ENCODE data around the gene SPHK2.

The SPHK2 gene

DNA sequence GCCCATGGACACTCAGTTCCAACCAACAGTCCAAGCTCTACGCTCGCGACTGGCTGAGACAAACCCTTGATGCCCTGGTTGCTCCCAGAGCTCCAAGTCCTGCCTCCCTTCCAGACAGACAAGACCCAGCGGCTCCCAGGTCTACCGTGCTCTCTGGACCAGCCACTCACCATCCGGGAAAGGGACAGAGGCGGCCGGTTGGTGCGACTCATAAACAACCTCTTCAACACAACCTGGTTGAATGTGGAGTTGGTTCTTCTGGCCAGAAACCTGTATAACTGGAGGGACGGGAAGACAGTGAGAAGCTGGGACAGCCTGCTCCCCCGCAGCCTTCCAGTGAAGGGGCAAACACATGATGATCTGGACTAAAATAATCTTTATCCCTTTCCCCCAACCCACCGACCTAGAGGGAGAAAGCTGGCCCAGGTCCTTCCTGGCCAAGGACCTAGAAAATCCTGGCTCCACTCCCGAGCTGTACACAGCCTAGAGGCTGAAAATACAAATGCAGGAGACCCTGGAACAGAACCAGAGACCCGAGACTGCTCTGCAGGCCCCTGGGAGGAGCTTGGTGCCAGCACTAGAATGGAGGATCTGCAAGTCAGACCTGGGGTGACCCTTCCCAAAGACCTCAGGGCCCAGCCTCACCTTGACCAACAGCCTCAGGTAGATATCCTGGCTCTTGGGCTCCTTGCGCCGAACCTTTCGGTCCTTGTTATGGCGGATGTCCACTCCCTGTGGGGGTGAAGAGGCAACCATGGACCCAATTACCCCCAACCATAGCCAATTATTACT lies 2.0 kb upstream of the SPHK2 start:
- Histone ChIP-seq H3K9ac (peak overlapping the region; percentile 94; the same call in 1 of the 2 replicates), H3K36me3 (ENCODE audit: insufficient read depth) (peaks cover 10% of the 10 kb centered on the region; the same call in 1 of the 2 replicates), H4K20me1 (ENCODE audit: insufficient read depth) (peaks cover 26% of the 10 kb centered on the region), H3K27ac (peak overlapping the region; percentile 66; the same call in 1 of the 2 replicates), H3K27me3 (ENCODE audit: insufficient read depth, low read depth) (no peaks in the 10 kb centered on the region), H3K79me2 (ENCODE audit: insufficient read depth, low read depth) (peaks cover 35% of the 10 kb centered on the region), H2AFZ (ENCODE audit: low read depth) (no peak overlapping the region), H3K4me2 (peak overlapping the region; percentile 63), H3K4me1 (ENCODE audit: low read depth, poor library complexity, severe bottlenecking) (peaks cover 18% of the 10 kb centered on the region), H3K4me3 (IDR thresholded peaks at IDR 0.05; ENCODE audit: insufficient read depth, low read depth, low read length) (peak overlapping the region; percentile 9)
- TF ChIP-seq, protein P1, sequence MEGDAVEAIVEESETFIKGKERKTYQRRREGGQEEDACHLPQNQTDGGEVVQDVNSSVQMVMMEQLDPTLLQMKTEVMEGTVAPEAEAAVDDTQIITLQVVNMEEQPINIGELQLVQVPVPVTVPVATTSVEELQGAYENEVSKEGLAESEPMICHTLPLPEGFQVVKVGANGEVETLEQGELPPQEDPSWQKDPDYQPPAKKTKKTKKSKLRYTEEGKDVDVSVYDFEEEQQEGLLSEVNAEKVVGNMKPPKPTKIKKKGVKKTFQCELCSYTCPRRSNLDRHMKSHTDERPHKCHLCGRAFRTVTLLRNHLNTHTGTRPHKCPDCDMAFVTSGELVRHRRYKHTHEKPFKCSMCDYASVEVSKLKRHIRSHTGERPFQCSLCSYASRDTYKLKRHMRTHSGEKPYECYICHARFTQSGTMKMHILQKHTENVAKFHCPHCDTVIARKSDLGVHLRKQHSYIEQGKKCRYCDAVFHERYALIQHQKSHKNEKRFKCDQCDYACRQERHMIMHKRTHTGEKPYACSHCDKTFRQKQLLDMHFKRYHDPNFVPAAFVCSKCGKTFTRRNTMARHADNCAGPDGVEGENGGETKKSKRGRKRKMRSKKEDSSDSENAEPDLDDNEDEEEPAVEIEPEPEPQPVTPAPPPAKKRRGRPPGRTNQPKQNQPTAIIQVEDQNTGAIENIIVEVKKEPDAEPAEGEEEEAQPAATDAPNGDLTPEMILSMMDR (conservative IDR thresholded peaks at IDR 0.05; ENCODE audit: low read depth, low read length) = no peak; the same call in 1 of the 2 replicates

DNA sequence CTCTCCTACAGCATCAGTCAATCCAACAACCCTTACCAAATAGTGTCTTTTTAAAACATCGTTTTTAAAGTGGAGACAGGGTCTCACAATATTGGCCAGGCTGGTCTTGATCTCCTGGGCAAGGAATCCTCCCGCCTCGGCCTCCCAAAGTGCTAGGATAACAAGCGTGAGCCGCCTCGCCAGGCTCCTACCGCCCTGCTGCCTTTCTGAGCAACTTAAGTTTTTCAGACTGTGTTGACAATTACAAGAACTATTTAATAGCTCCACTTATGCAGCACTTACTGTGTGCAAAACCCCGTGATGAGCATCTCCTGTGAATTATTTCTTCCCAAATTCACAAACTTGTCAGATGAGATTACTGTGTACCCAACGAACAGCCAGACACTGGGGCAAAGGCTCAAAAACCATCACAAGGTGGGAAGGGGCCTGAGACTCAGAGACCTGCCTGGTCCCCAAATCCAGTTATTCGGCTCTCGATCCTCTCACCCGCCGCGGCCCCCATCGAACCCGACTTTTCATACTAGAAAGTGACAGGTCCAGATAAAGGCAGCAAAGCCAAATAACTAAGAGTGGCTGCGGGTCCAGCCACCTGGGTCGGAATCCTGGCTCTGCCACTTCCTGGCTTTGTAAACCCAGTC lies 909 bp upstream of the SPHK2 start:
- H3K79me2 ChIP-seq (ENCODE audit: insufficient read depth, low read depth) = peaks cover 35% of the 10 kb centered on the region
- H3K4me2 ChIP-seq = peak overlapping the region; percentile 63
- peaks cover 23% of the 10 kb centered on the region for H3K4me1 ChIP-seq (ENCODE audit: low read depth, poor library complexity, severe bottlenecking)
- H3K9ac ChIP-seq = peak overlapping the region; percentile 94
- peaks cover 26% of the 10 kb centered on the region for H4K20me1 ChIP-seq (ENCODE audit: insufficient read depth)
- H2AFZ ChIP-seq (ENCODE audit: low read depth) = peak overlapping the region; percentile 20; the same call in 1 of the 2 replicates
- H3K4me3 ChIP-seq (IDR thresholded peaks at IDR 0.05; ENCODE audit: insufficient read depth, low read depth, low read length) = peak overlapping the region; percentile 9
- H3K27ac ChIP-seq = peak overlapping the region; percentile 66
- no peaks in the 10 kb centered on the region for H3K27me3 ChIP-seq (ENCODE audit: insufficient read depth, low read depth)
- H3K36me3 ChIP-seq (ENCODE audit: insufficient read depth) = peaks cover 10% of the 10 kb centered on the region; the same call in 1 of the 2 replicates
- TF ChIP-seq, protein P1 (conservative IDR thresholded peaks at IDR 0.05; ENCODE audit: low read depth, low read length) = no peak; the same call in 1 of the 2 replicates

DNA sequence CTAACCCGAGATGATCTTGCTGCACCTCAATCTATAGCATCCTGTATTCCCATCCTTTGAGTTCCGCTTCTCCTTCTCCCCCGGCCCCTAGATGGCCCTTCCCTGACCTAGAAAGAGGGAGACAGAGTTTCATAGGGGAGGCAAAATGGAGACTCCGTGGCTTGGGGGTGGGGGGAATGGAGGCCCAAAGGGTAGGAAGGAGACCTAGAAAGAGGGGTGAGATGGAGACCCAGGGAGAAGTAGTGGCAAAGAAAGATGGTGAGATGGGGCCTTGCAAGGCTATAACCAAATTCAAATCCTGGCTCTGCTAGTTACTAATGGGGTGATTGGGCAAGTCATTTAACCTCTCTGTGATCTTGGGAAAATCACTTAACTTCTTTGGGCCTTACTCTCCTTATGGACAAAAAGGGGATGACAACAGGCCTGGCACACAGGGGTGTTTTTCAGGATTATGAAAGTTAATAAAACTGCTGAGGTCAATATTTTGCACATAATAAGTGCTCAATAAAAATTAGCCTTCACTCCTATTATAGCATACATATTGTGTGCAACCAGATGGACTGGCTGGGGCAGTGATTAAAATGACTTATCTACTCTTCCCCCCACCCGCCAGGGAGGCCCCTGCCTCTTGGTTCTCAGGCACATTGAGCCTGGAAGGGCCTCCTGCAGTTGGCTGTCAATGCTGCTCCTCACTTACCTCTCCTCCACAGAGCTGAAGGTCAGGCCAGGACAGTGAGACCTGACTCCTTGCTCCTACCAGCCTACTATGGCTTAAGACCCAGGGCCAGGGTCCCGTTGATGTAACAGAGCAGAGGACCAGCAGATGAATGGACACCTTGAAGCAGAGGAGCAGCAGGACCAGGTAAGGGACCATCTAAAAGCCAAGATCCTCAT lies 633 bp downstream of the SPHK2 start:
- peak overlapping the region; percentile 94 for H3K9ac ChIP-seq
- TF ChIP-seq, protein P1 (conservative IDR thresholded peaks at IDR 0.05; ENCODE audit: low read depth, low read length) = peak; percentile 20
- no peaks in the 10 kb centered on the region for H3K27me3 ChIP-seq (ENCODE audit: insufficient read depth, low read depth)
- peaks cover 32% of the 10 kb centered on the region for H3K4me1 ChIP-seq (ENCODE audit: low read depth, poor library complexity, severe bottlenecking)
- peaks cover 10% of the 10 kb centered on the region; the same call in 1 of the 2 replicates for H3K36me3 ChIP-seq (ENCODE audit: insufficient read depth)
- peak overlapping the region; percentile 65 for H2AFZ ChIP-seq (ENCODE audit: low read depth)
- H3K4me2 ChIP-seq = peak overlapping the region; percentile 62
- H3K79me2 ChIP-seq (ENCODE audit: insufficient read depth, low read depth) = peaks cover 36% of the 10 kb centered on the region
- H3K4me3 ChIP-seq (IDR thresholded peaks at IDR 0.05; ENCODE audit: insufficient read depth, low read depth, low read length) = no peak overlapping the region
- peaks cover 23% of the 10 kb centered on the region for H4K20me1 ChIP-seq (ENCODE audit: insufficient read depth)
- peak overlapping the region; percentile 66 for H3K27ac ChIP-seq

DNA sequence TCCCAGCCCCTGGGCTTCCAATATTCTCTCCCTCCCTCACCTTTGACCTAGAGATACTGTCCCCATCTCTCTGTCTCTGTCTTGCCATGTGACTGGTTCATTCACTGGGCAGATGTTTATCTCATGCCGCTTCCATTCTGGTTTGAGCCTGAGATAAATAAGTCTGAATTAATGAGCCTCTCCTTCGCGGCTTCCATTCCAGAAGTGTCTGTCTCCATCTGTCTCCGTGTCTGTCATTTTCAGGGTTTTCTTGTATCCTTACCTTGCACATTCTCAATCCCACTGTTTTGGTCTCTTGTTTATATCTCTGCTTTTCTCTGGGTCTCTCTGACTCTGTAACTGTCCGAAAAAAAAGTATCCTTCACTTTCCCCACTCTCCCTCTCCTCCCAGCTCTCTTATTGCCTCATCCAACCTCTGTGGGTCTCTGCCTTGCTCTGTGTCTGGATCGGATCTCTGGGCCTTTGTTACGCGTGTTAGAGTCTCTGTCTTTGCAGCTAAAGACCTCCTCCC lies 4.3 kb downstream of the SPHK2 start:
- Histone ChIP-seq H3K4me3 (IDR thresholded peaks at IDR 0.05; ENCODE audit: insufficient read depth, low read depth, low read length) (peak overlapping the region; percentile 56), H3K79me2 (ENCODE audit: insufficient read depth, low read depth) (peaks cover 17% of the 10 kb centered on the region), H3K36me3 (ENCODE audit: insufficient read depth) (no peaks in the 10 kb centered on the region), H2AFZ (ENCODE audit: low read depth) (peak overlapping the region; percentile 78), H3K4me2 (peak overlapping the region; percentile 87), H3K4me1 (ENCODE audit: low read depth, poor library complexity, severe bottlenecking) (peaks cover 42% of the 10 kb centered on the region), H3K27ac (peak overlapping the region; percentile 38; the same call in 1 of the 2 replicates), H3K9ac (peak overlapping the region; percentile 12; the same call in 1 of the 2 replicates), H4K20me1 (ENCODE audit: insufficient read depth) (no peaks in the 10 kb centered on the region), H3K27me3 (ENCODE audit: insufficient read depth, low read depth) (no peaks in the 10 kb centered on the region)
- TF ChIP-seq, protein P1 (conservative IDR thresholded peaks at IDR 0.05; ENCODE audit: low read depth, low read length) = no peak
